Measurements from ENCODE around the gene NDOR1. TPM values are rescaled to one million over a fixed set of nuclear protein-coding genes. Genes with fewer than 3 reads are reported as not detected.

NDOR1 gene
- total and polyA plus RNA-seq, 2 donors (not counting 3 experiments of a cell fraction or from before 2014, with no cell fraction given) = 13.5 to 26.7 TPM

GRCh38 chr9:137187386-137187785 is 18.1 kb upstream of the NDOR1 start:
- Histone ChIP-seq H3K4me1 (ENCODE audit: control insufficient read depth, extremely low read depth, insufficient read depth, low read length) (peaks cover 17% of the 10 kb centered on the region), H4K20me1 (replicated peaks; ENCODE audit: control insufficient read depth, extremely low read depth, insufficient read depth, low read length) (no peaks in the 10 kb centered on the region), H2AFZ (ENCODE audit: low read depth, low read length) (no peak overlapping the region), H3K9me1 (replicated peaks; ENCODE audit: control insufficient read depth, extremely low read depth, insufficient read depth, low read length) (no peaks in the 10 kb centered on the region), H3K27me3 (ENCODE audit: control insufficient read depth in 2 of 2, insufficient read depth in 2 of 2, low read length in 2 of 2) (no peaks in the 10 kb centered on the region), H3K4me2 (ENCODE audit: insufficient read depth, low read length) (peak overlapping the region; percentile 62), H3K79me2 (ENCODE audit: control insufficient read depth, insufficient read depth, low read length) (peaks cover 33% of the 10 kb centered on the region), H3K9me3 (replicated peaks; ENCODE audit: control insufficient read depth, insufficient read depth, low read length) (no peaks in the 10 kb centered on the region), H3K27ac (ENCODE audit: insufficient read depth, low read depth, low read length) (no peak overlapping the region), H3K4me3 (replicated peaks in 1 of 3; ENCODE audit: insufficient read depth in 1 of 3, low read depth in 1 of 3, low read length in 3 of 3) (peak overlapping the region; percentile 57 to 86 (median 64)), H3K9ac (replicated peaks; ENCODE audit: extremely low read depth, insufficient read depth, low read length) (peak overlapping the region; percentile 61), H3K36me3 (ENCODE audit: control insufficient read depth in 2 of 2, extremely low read depth in 1 of 2, insufficient read depth in 2 of 2, low read length in 2 of 2) (peaks cover 0 to 44% of the 10 kb centered on the region in 2 experiments)
- intact Hi-C loops (cut with micrococcal nuclease) (no loop called here), dilution Hi-C loops (cut with MboI; ENCODE audit: extremely low pct_ligation_motif_present, low sequenced_read_pairs) (no loop called here)
- TF ChIP-seq MAX (IDR thresholded peaks at IDR 0.05; ENCODE audit: insufficient read depth, insufficient read length) (no peak), MYC (IDR thresholded peaks at IDR 0.05; ENCODE audit: low read depth, low read length) (no peak), GATA2 (IDR thresholded peaks at IDR 0.05; ENCODE audit: insufficient read depth, insufficient read length, low read depth, low read length) (no peak), FOS (IDR thresholded peaks at IDR 0.05; ENCODE audit: borderline replicate concordance, insufficient read depth, low read length) (no peak), CTCF (IDR thresholded peaks at IDR 0.05; ENCODE audit: extremely low read depth in 1 of 2, insufficient read depth in 1 of 2, low read depth in 1 of 2, low read length in 2 of 2) (no peak), JUN (IDR thresholded peaks at IDR 0.05; ENCODE audit: borderline replicate concordance, insufficient read depth, insufficient read length, low read depth) (no peak), POLR2A (IDR thresholded peaks at IDR 0.05; ENCODE audit: low read depth, low read length) (no peak), EZH2 (IDR thresholded peaks at IDR 0.05; ENCODE audit: borderline replicate concordance, low read depth, low read length, severe bottlenecking) (no peak), POLR2AphosphoS5 (IDR thresholded peaks at IDR 0.05; ENCODE audit: insufficient read depth, low read depth, low read length) (no peak)
- POLR2A ChIA-PET = no interaction called here
- BruUV-seq (replicated peaks) = no TSS peak
- CTCF ChIA-PET = interaction anchor here (2.2 to 2.6 kb wide), 2 partner anchors 11 to 31 kb away, joined by 5 to 13 read pairs; no protein-coding TSS in a partner anchor
- DNase-seq (ENCODE audit: low read depth, low spot score) (no peak), FAIRE-seq (no peak)

Measured in endothelial cell of umbilical vein (primary cell).